ENCODE data around the gene PTGR2. TPM values are rescaled to one million over a fixed set of nuclear protein-coding genes. Genes with fewer than 3 reads are reported as not detected.

Gene PTGR2
- total RNA-seq, 1 experiment from 2014 or later = 17.1 TPM

DNA sequence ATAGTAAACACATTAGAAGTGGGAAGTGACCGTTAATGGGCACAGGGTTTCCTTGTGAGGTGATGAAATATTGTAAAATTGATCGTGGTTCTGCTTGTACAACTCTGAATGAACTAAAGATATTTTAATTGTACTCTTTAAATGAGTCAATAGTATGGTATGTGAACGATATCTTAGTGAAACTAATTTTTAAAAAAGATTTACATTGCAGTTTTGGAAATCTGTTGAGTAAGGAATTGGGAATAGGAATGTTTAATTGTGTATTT lies 36.8 kb downstream of the PTGR2 start:
- peak overlapping the region; percentile 95 for H3K27ac ChIP-seq (ENCODE audit: low read length)
- CTCF ChIA-PET = no interaction called here
- in situ Hi-C loops (cut with HindIII; ENCODE audit: low pct_unique_long_range_greater_than_20kb, low sequenced_read_pairs) = no loop called here

DNA sequence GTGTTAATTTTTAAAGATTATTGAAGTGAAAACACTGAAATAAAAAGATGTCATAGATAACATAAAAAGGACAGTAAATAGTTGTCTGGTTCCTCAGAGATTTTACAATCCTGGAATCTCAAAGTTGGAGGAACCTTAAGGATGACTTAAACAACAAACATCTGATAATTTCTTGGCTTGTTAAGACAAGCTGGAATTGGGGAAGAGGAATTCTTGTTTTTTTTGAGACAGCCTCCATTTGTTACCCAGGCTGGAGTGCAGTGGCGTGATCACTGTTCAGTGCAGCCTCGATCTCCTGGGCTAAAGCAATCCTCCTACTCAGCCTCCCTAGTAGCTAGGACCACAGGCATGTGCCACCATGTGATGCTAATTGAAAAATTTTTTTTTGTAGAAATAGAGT lies 37.3 kb downstream of the PTGR2 start:
- no peak for DNase-seq (ENCODE audit: low read depth, low spot score)
- H3K4me3 ChIP-seq (ENCODE audit: low read depth in 2 of 2, low read length in 2 of 2) = peak overlapping the region in 1 of 2 experiments; percentile 86; a peak in 3 of 4 replicates
- CTCF ChIA-PET = interaction anchor here (0.6 kb wide), 1 partner anchor 103 kb away, joined by 12 read pairs; no protein-coding TSS in a partner anchor

More for the DNA sequence above, 36.8 kb downstream of the PTGR2 start:
- Histone ChIP-seq H3K36me3 (ENCODE audit: control insufficient read depth, insufficient read depth, low read length) (peaks cover 13% of the 10 kb centered on the region), H3K27me3 (ENCODE audit: control insufficient read depth, insufficient read depth, low read length) (no peaks in the 10 kb centered on the region), H3K4me1 (ENCODE audit: control insufficient read depth, insufficient read depth, low read length) (peaks cover 13% of the 10 kb centered on the region; the same call in 1 of the 2 replicates), H3K4me3 (ENCODE audit: low read depth in 2 of 2, low read length in 2 of 2) (peak overlapping the region; percentile 86 to 88), H3K9me3 (ENCODE audit: control insufficient read depth, insufficient read depth, low read depth, low read length) (no peaks in the 10 kb centered on the region)
- intact Hi-C loops (cut with micrococcal nuclease; ENCODE audit: unreplicated experiment) = no loop called here
- ATAC-seq (no peak), DNase-seq (ENCODE audit: low read depth, low spot score) (no peak)
- POLR2A ChIA-PET = no interaction called here
- no TSS peak for BruUV-seq (replicated peaks)
- TF ChIP-seq, protein P1, sequence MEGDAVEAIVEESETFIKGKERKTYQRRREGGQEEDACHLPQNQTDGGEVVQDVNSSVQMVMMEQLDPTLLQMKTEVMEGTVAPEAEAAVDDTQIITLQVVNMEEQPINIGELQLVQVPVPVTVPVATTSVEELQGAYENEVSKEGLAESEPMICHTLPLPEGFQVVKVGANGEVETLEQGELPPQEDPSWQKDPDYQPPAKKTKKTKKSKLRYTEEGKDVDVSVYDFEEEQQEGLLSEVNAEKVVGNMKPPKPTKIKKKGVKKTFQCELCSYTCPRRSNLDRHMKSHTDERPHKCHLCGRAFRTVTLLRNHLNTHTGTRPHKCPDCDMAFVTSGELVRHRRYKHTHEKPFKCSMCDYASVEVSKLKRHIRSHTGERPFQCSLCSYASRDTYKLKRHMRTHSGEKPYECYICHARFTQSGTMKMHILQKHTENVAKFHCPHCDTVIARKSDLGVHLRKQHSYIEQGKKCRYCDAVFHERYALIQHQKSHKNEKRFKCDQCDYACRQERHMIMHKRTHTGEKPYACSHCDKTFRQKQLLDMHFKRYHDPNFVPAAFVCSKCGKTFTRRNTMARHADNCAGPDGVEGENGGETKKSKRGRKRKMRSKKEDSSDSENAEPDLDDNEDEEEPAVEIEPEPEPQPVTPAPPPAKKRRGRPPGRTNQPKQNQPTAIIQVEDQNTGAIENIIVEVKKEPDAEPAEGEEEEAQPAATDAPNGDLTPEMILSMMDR (IDR thresholded peaks at IDR 0.05) = no peak
- TF ChIP-seq SIN3A (IDR thresholded peaks at IDR 0.05; ENCODE audit: borderline replicate concordance, insufficient read depth, low read depth, low read length) (no peak), TCF7L2 (IDR thresholded peaks at IDR 0.05; ENCODE audit: low read depth, low read length) (no peak), POLR2AphosphoS5 (IDR thresholded peaks at IDR 0.05; ENCODE audit: low read depth, low read length) (no peak)
- TF ChIP-seq, protein P2, sequence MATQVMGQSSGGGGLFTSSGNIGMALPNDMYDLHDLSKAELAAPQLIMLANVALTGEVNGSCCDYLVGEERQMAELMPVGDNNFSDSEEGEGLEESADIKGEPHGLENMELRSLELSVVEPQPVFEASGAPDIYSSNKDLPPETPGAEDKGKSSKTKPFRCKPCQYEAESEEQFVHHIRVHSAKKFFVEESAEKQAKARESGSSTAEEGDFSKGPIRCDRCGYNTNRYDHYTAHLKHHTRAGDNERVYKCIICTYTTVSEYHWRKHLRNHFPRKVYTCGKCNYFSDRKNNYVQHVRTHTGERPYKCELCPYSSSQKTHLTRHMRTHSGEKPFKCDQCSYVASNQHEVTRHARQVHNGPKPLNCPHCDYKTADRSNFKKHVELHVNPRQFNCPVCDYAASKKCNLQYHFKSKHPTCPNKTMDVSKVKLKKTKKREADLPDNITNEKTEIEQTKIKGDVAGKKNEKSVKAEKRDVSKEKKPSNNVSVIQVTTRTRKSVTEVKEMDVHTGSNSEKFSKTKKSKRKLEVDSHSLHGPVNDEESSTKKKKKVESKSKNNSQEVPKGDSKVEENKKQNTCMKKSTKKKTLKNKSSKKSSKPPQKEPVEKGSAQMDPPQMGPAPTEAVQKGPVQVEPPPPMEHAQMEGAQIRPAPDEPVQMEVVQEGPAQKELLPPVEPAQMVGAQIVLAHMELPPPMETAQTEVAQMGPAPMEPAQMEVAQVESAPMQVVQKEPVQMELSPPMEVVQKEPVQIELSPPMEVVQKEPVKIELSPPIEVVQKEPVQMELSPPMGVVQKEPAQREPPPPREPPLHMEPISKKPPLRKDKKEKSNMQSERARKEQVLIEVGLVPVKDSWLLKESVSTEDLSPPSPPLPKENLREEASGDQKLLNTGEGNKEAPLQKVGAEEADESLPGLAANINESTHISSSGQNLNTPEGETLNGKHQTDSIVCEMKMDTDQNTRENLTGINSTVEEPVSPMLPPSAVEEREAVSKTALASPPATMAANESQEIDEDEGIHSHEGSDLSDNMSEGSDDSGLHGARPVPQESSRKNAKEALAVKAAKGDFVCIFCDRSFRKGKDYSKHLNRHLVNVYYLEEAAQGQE (IDR thresholded peaks at IDR 0.05; ENCODE audit: insufficient read depth in 1 of 2, low read depth in 2 of 2, low read length in 1 of 2) = no peak

More for the DNA sequence above, 37.3 kb downstream of the PTGR2 start:
- Histone ChIP-seq H3K9me3 (ENCODE audit: control insufficient read depth, insufficient read depth, low read depth, low read length) (no peaks in the 10 kb centered on the region), H3K36me3 (ENCODE audit: control insufficient read depth, insufficient read depth, low read length) (peaks cover 14% of the 10 kb centered on the region), H3K4me1 (ENCODE audit: control insufficient read depth, insufficient read depth, low read length) (peaks cover 13% of the 10 kb centered on the region; the same call in 1 of the 2 replicates), H3K27ac (ENCODE audit: low read length) (peak overlapping the region; percentile 95), H3K27me3 (ENCODE audit: control insufficient read depth, insufficient read depth, low read length) (no peaks in the 10 kb centered on the region)
- POLR2A ChIA-PET = no interaction called here
- BruUV-seq (replicated peaks) = no TSS peak
- ATAC-seq = no peak
- in situ Hi-C loops (cut with HindIII; ENCODE audit: low pct_unique_long_range_greater_than_20kb, low sequenced_read_pairs) (no loop called here), intact Hi-C loops (cut with micrococcal nuclease; ENCODE audit: unreplicated experiment) (no loop called here)
- TF ChIP-seq, protein P2 (IDR thresholded peaks at IDR 0.05; ENCODE audit: insufficient read depth in 1 of 2, low read depth in 2 of 2, low read length in 1 of 2) = no peak
- TF ChIP-seq TCF7L2 (IDR thresholded peaks at IDR 0.05; ENCODE audit: low read depth, low read length) = no peak
- no peak for TF ChIP-seq POLR2AphosphoS5 (IDR thresholded peaks at IDR 0.05; ENCODE audit: low read depth, low read length)
- no peak for TF ChIP-seq SIN3A (IDR thresholded peaks at IDR 0.05; ENCODE audit: borderline replicate concordance, insufficient read depth, low read depth, low read length)
- TF ChIP-seq, protein P1 (IDR thresholded peaks at IDR 0.05) = no peak
